IPS-20b (cell line): Measurements from ENCODE around the gene HMGXB4.

Source experiments
- H3K27ac ChIP-seq: one replicate; pipeline ENCODE4 v1.5.1; 2013; ENCODE audit warnings: low read length
- H3K27me3 ChIP-seq: 2 replicates; pipeline ENCODE4 v1.6.1; 2013; ENCODE audit warnings: mild to moderate bottlenecking, low read length, inconsistent platforms; ENCODE audit not compliant: insufficient read depth
- H3K36me3 ChIP-seq: 2 replicates; pipeline ENCODE4 v1.6.1; 2013; ENCODE audit warnings: low read depth, mild to moderate bottlenecking, inconsistent platforms, low read length, moderate library complexity; ENCODE audit not compliant: insufficient read depth
- H3K4me1 ChIP-seq: 2 replicates; pipeline ENCODE4 v1.6.1; 2013; ENCODE audit warnings: mild to moderate bottlenecking, control low read depth, inconsistent platforms, low read length, moderate library complexity; ENCODE audit not compliant: insufficient read depth
- H3K4me3 ChIP-seq: 2 replicates; pipeline ENCODE4 v1.5.1; 2013; ENCODE audit warnings: mild to moderate bottlenecking, low read length, inconsistent platforms
- H3K9ac ChIP-seq: 2 replicates; pipeline ENCODE4 v1.6.1; 2013; ENCODE audit warnings: low read depth, mild to moderate bottlenecking, inconsistent platforms, low read length, moderate library complexity
- H3K9me3 ChIP-seq: 2 replicates; pipeline ENCODE4 v1.6.1; 2013; ENCODE audit warnings: mild to moderate bottlenecking, low read depth, low read length, inconsistent platforms; ENCODE audit not compliant: insufficient read depth

Gene HMGXB4

GRCh38 chr22:35322126-35322525 lies 64.8 kb downstream of the HMGXB4 start:
- H3K4me3 ChIP-seq: no peak overlapping the region
- no peaks in the 10 kb centered on the region for H3K9me3 ChIP-seq
- H3K27ac ChIP-seq: no peak overlapping the region
- H3K36me3 ChIP-seq: peaks cover 27% of the 10 kb centered on the region
- no peaks in the 10 kb centered on the region for H3K27me3 ChIP-seq
- no peaks in the 10 kb centered on the region for H3K4me1 ChIP-seq
- no peak overlapping the region for H3K9ac ChIP-seq

- H3K9me3 ChIP-seq: no peaks in the 10 kb centered on the region
- no peak overlapping the region for H3K4me3 ChIP-seq
- no peak overlapping the region for H3K9ac ChIP-seq
- H3K27ac ChIP-seq: no peak overlapping the region
- no peaks in the 10 kb centered on the region for H3K27me3 ChIP-seq
- H3K36me3 ChIP-seq: peaks cover 31% of the 10 kb centered on the region
- no peaks in the 10 kb centered on the region for H3K4me1 ChIP-seq
Observed at GRCh38 chr22:35322893-35323292, 65.6 kb downstream of the HMGXB4 start.

- no peak overlapping the region for H3K4me3 ChIP-seq
- no peaks in the 10 kb centered on the region for H3K9me3 ChIP-seq
- no peaks in the 10 kb centered on the region for H3K4me1 ChIP-seq
- no peak overlapping the region for H3K27ac ChIP-seq
- H3K27me3 ChIP-seq: no peaks in the 10 kb centered on the region
- H3K9ac ChIP-seq: no peak overlapping the region
- peaks cover 36% of the 10 kb centered on the region for H3K36me3 ChIP-seq
Observed at GRCh38 chr22:35323305-35323704, 66.0 kb downstream of the HMGXB4 start.

- H3K27me3 ChIP-seq: no peaks in the 10 kb centered on the region
- peaks cover 38% of the 10 kb centered on the region for H3K36me3 ChIP-seq
Observed at GRCh38 chr22:35324067-35324466, 66.8 kb downstream of the HMGXB4 start.

GRCh38 chr22:35324762-35325161 lies 67.5 kb downstream of the HMGXB4 start:
- Histone ChIP-seq H3K4me1 (no peaks in the 10 kb centered on the region), H3K27me3 (no peaks in the 10 kb centered on the region), H3K9me3 (no peaks in the 10 kb centered on the region), H3K4me3 (no peak overlapping the region), H3K9ac (no peak overlapping the region), H3K36me3 (peaks cover 38% of the 10 kb centered on the region), H3K27ac (no peak overlapping the region)

More at GRCh38 chr22:35324067-35324466, 66.8 kb downstream of the HMGXB4 start:
- Histone ChIP-seq H3K4me3 (no peak overlapping the region), H3K9me3 (no peaks in the 10 kb centered on the region), H3K4me1 (no peaks in the 10 kb centered on the region), H3K9ac (no peak overlapping the region), H3K27ac (no peak overlapping the region)

- Histone ChIP-seq H3K27me3 (no peaks in the 10 kb centered on the region), H3K36me3 (peaks cover 38% of the 10 kb centered on the region), H3K27ac (no peak overlapping the region)
Observed at GRCh38 chr22:35325209-35325608, 67.9 kb downstream of the HMGXB4 start.

GRCh38 chr22:35326854-35327562 lies 69.7 kb downstream of the HMGXB4 start:
- Histone ChIP-seq H3K9ac (no peak overlapping the region), H3K9me3 (no peaks in the 10 kb centered on the region), H3K36me3 (peaks cover 40% of the 10 kb centered on the region), H3K27ac (no peak overlapping the region), H3K4me3 (no peak overlapping the region), H3K4me1 (no peaks in the 10 kb centered on the region), H3K27me3 (no peaks in the 10 kb centered on the region)

More at GRCh38 chr22:35325209-35325608, 67.9 kb downstream of the HMGXB4 start:
- Histone ChIP-seq H3K9me3 (no peaks in the 10 kb centered on the region), H3K4me1 (no peaks in the 10 kb centered on the region), H3K9ac (no peak overlapping the region), H3K4me3 (no peak overlapping the region)

GRCh38 chr22:35327690-35328471 lies 70.6 kb downstream of the HMGXB4 start:
- Histone ChIP-seq H3K9me3 (no peaks in the 10 kb centered on the region), H3K27me3 (no peaks in the 10 kb centered on the region), H3K36me3 (peaks cover 42% of the 10 kb centered on the region), H3K27ac (no peak overlapping the region), H3K4me3 (no peak overlapping the region), H3K9ac (no peak overlapping the region), H3K4me1 (no peaks in the 10 kb centered on the region)

GRCh38 chr22:35328472-35328885 lies 71.2 kb downstream of the HMGXB4 start:
- Histone ChIP-seq H3K27ac (no peak overlapping the region), H3K4me1 (no peaks in the 10 kb centered on the region), H3K36me3 (peaks cover 45% of the 10 kb centered on the region), H3K9ac (no peak overlapping the region), H3K9me3 (no peaks in the 10 kb centered on the region), H3K4me3 (no peak overlapping the region), H3K27me3 (no peaks in the 10 kb centered on the region)

- Histone ChIP-seq H3K36me3 (peaks cover 45% of the 10 kb centered on the region), H3K9me3 (no peaks in the 10 kb centered on the region), H3K4me1 (no peaks in the 10 kb centered on the region), H3K27ac (no peak overlapping the region), H3K4me3 (no peak overlapping the region), H3K27me3 (no peaks in the 10 kb centered on the region), H3K9ac (no peak overlapping the region)
Observed at GRCh38 chr22:35329114-35329847, 72.0 kb downstream of the HMGXB4 start.

GRCh38 chr22:35330258-35330861 lies 73.1 kb downstream of the HMGXB4 start:
- H3K4me1 ChIP-seq: no peaks in the 10 kb centered on the region
- no peak overlapping the region for H3K27ac ChIP-seq

More at GRCh38 chr22:35330258-35330861, 73.1 kb downstream of the HMGXB4 start:
- Histone ChIP-seq H3K9me3 (no peaks in the 10 kb centered on the region), H3K4me3 (no peak overlapping the region), H3K27me3 (no peaks in the 10 kb centered on the region), H3K36me3 (peaks cover 44% of the 10 kb centered on the region), H3K9ac (no peak overlapping the region)
